Measurements from ENCODE around the gene GCAT. TPM values are rescaled to one million over a fixed set of nuclear protein-coding genes. Genes with fewer than 3 reads are reported as not detected.

The GCAT gene
- polyA plus RNA-seq (2011; rRNA removed) (8.9 and 13.2 TPM in 2 replicates), polyA minus RNA-seq (2011; rRNA and poly(A)+ RNA removed) (7.3 and 17.3 TPM in 2 replicates)

- CTCF ChIA-PET, result interaction anchor here (1.3 to 4.1 kb wide), 3 partner anchors 11 to 269 kb away, joined by 3 to 35 read pairs (median 9); no protein-coding TSS in a partner anchor
- POLR2A ChIA-PET, result interaction anchor here (0.5 to 1.5 kb wide), 8 partner anchors 11 to 133 kb away, joined by 3 to 12 read pairs (median 3); partner anchors contain the start of genes ANKRD54, LGALS1 and TRIOBP
- no peak for TF ChIP-seq CTCF (IDR thresholded peaks at IDR 0.05; ENCODE audit: low read depth, low read length)
Observed at GRCh38 chr22:37807410-37808293, at the start of gene GCAT. TSS of gene GCAT (plus strand) at chr22:37807934. CDS start at chr22:37807968, 34 bp downstream.

GRCh38 chr22:37758694-37759093, 49.0 kb upstream of the GCAT start:
- H3K27ac ChIP-seq (ENCODE audit: low read depth, low read length), result no peak overlapping the region
- CTCF ChIA-PET, result no interaction called here
- H3K9me3 ChIP-seq (ENCODE audit: control insufficient read depth, insufficient read depth, low read length), result no peaks in the 10 kb centered on the region; the same call in 1 of the 2 replicates
- POLR2A ChIA-PET, result no interaction called here
- H3K4me3 ChIP-seq (ENCODE audit: low read depth, low read length), result no peak overlapping the region
- no peak for TF ChIP-seq CTCF (IDR thresholded peaks at IDR 0.05; ENCODE audit: low read depth, low read length)
- H3K27me3 ChIP-seq (ENCODE audit: control insufficient read depth, insufficient read depth, low read length), result no peaks in the 10 kb centered on the region
- no peak for DNase-seq (ENCODE audit: low read depth, low spot score)

More at GRCh38 chr22:37807410-37808293, at the start of gene GCAT:
- Histone ChIP-seq H3K9me3 (ENCODE audit: control insufficient read depth, insufficient read depth, low read length) (no peaks in the 10 kb centered on the region; the same call in 1 of the 2 replicates), H3K27ac (ENCODE audit: low read depth, low read length) (peak within 1 kb of the TSS; percentile 84), H3K4me3 (ENCODE audit: low read depth, low read length) (peak within 1 kb of the TSS; percentile 84), H3K27me3 (ENCODE audit: control insufficient read depth, insufficient read depth, low read length) (no peaks in the 10 kb centered on the region)
- DNase-seq (ENCODE audit: low read depth, low spot score), result peak; percentile 87

- TF ChIP-seq CTCF (IDR thresholded peaks at IDR 0.05; ENCODE audit: low read depth, low read length), result no peak
- CTCF ChIA-PET, result no interaction called here
Observed at GRCh38 chr22:37759281-37759680, 48.5 kb upstream of the GCAT start.

GRCh38 chr22:37760152-37760551, 47.6 kb upstream of the GCAT start:
- no peaks in the 10 kb centered on the region for H3K9me3 ChIP-seq (ENCODE audit: control insufficient read depth, insufficient read depth, low read length)
- H3K4me3 ChIP-seq (ENCODE audit: low read depth, low read length), result no peak overlapping the region
- CTCF ChIA-PET, result no interaction called here
- H3K27me3 ChIP-seq (ENCODE audit: control insufficient read depth, insufficient read depth, low read length), result no peaks in the 10 kb centered on the region
- POLR2A ChIA-PET, result no interaction called here
- no peak for TF ChIP-seq CTCF (IDR thresholded peaks at IDR 0.05; ENCODE audit: low read depth, low read length)
- DNase-seq (ENCODE audit: low read depth, low spot score), result no peak
- H3K27ac ChIP-seq (ENCODE audit: low read depth, low read length), result no peak overlapping the region

More at GRCh38 chr22:37759281-37759680, 48.5 kb upstream of the GCAT start:
- DNase-seq (ENCODE audit: low read depth, low spot score), result no peak
- H3K4me3 ChIP-seq (ENCODE audit: low read depth, low read length), result no peak overlapping the region
- POLR2A ChIA-PET, result no interaction called here
- no peaks in the 10 kb centered on the region for H3K9me3 ChIP-seq (ENCODE audit: control insufficient read depth, insufficient read depth, low read length)
- H3K27ac ChIP-seq (ENCODE audit: low read depth, low read length), result no peak overlapping the region
- H3K27me3 ChIP-seq (ENCODE audit: control insufficient read depth, insufficient read depth, low read length), result no peaks in the 10 kb centered on the region

GRCh38 chr22:37762389-37762836, 45.3 kb upstream of the GCAT start:
- Histone ChIP-seq H3K27ac (ENCODE audit: low read depth, low read length) (no peak overlapping the region), H3K9me3 (ENCODE audit: control insufficient read depth, insufficient read depth, low read length) (no peaks in the 10 kb centered on the region), H3K27me3 (ENCODE audit: control insufficient read depth, insufficient read depth, low read length) (no peaks in the 10 kb centered on the region), H3K4me3 (ENCODE audit: low read depth, low read length) (no peak overlapping the region)
- ChIA-PET POLR2A (interaction anchor here (0.7 to 1.0 kb wide), 2 partner anchors 14 to 65 kb away, joined by 3 read pairs; no protein-coding TSS in a partner anchor), CTCF (interaction anchor here (0.6 kb wide), 1 partner anchor 28 kb away, joined by 3 read pairs; no protein-coding TSS in a partner anchor)
- TF ChIP-seq CTCF (IDR thresholded peaks at IDR 0.05; ENCODE audit: low read depth, low read length), result no peak
- DNase-seq (ENCODE audit: low read depth, low spot score), result no peak

All from AG04450 (cell line).